Superior temporal gyrus (tissue), 1 donor: ENCODE data around the gene TESK2.
"Not testable (repeated sequence)": the region's sequence is repeated elsewhere in the genome, so short reads cannot be mapped to it uniquely, and the experiment has no call there.

ENCODE experiments used
- DNase-seq: peaks from one replicate; pipeline ENCODE4 v3.0.0-alpha.2; 2016; ENCODE audit errors: extremely low spot score

The TESK2 gene

GRCh38 chr1:45411510-45411899 is 79.5 kb downstream of the TESK2 start:
- DNase-seq = no peak

GRCh38 chr1:45410850-45411509 is 80.0 kb downstream of the TESK2 start:
- no peak for DNase-seq

- DNase-seq = no peak
Observed at GRCh38 chr1:45409276-45409675, 81.7 kb downstream of the TESK2 start.

- no peak for DNase-seq
Observed at GRCh38 chr1:45407629-45408287, 83.2 kb downstream of the TESK2 start.

GRCh38 chr1:45405636-45406035 is 85.3 kb downstream of the TESK2 start:
- DNase-seq = no peak

- DNase-seq = no peak
Observed at GRCh38 chr1:45403718-45404117, 87.2 kb downstream of the TESK2 start.

- no peak for DNase-seq
Observed at GRCh38 chr1:45403298-45403697, 87.7 kb downstream of the TESK2 start.

- DNase-seq = no peak
Observed at GRCh38 chr1:45401524-45401923, 89.4 kb downstream of the TESK2 start.

GRCh38 chr1:45400049-45400448 is 90.9 kb downstream of the TESK2 start:
- DNase-seq = no peak

GRCh38 chr1:45397285-45397684 is 93.7 kb downstream of the TESK2 start:
- DNase-seq = no peak

GRCh38 chr1:45395582-45395981 is 95.4 kb downstream of the TESK2 start:
- no peak for DNase-seq

GRCh38 chr1:45395051-45395450 is 95.9 kb downstream of the TESK2 start:
- DNase-seq = no peak

GRCh38 chr1:45394342-45394741 is 96.6 kb downstream of the TESK2 start:
- no peak for DNase-seq

GRCh38 chr1:45393718-45394302 is 97.2 kb downstream of the TESK2 start:
- DNase-seq = no peak

GRCh38 chr1:45386219-45386618 is 104.7 kb downstream of the TESK2 start:
- DNase-seq = no peak

- DNase-seq = no peak
Observed at GRCh38 chr1:45385302-45385701, 105.7 kb downstream of the TESK2 start.

- not testable (repeated sequence) for DNase-seq
Observed at GRCh38 chr1:45384213-45384612, 106.8 kb downstream of the TESK2 start.

- no peak for DNase-seq
Observed at GRCh38 chr1:45383191-45383590, 107.8 kb downstream of the TESK2 start.

GRCh38 chr1:45381243-45381642 is 109.7 kb downstream of the TESK2 start:
- DNase-seq = no peak

- no peak for DNase-seq
Observed at GRCh38 chr1:45380730-45381129, 110.2 kb downstream of the TESK2 start.

- no peak for DNase-seq
Observed at GRCh38 chr1:45380125-45380524, 110.8 kb downstream of the TESK2 start.

- no peak for DNase-seq
Observed at GRCh38 chr1:45379524-45379923, 111.4 kb downstream of the TESK2 start.

GRCh38 chr1:45378184-45378583 is 112.8 kb downstream of the TESK2 start:
- DNase-seq = no peak
